ENCODE results near the gene SDF4.

GRCh38 chr1:1208713-1209433 is 22.9 kb downstream of the SDF4 start:
- TF ChIP-seq CTCF (conservative IDR thresholded peaks at IDR 0.05; ENCODE audit: low read depth, low read length) (no peak), POLR2A (IDR thresholded peaks at IDR 0.05; ENCODE audit: low read depth, low read length) (no peak), RCOR1 (IDR thresholded peaks at IDR 0.05; ENCODE audit: insufficient replicate concordance, low read length) (no peak), CEBPB (IDR thresholded peaks at IDR 0.05; ENCODE audit: low read depth, low read length) (no peak), RAD21 (IDR thresholded peaks at IDR 0.05; ENCODE audit: low read length) (no peak), ELK1 (IDR thresholded peaks at IDR 0.05; ENCODE audit: borderline replicate concordance, low read depth, low read length) (no peak), FOS (IDR thresholded peaks at IDR 0.05; ENCODE audit: low read depth, low read length) (no peak), USF2 (IDR thresholded peaks at IDR 0.05; ENCODE audit: low read depth, low read length) (no peak), MAZ (IDR thresholded peaks at IDR 0.05; ENCODE audit: borderline replicate concordance, low read depth, low read length) (no peak), BHLHE40 (IDR thresholded peaks at IDR 0.05; ENCODE audit: low read depth, low read length) (no peak), NFE2L2 (IDR thresholded peaks at IDR 0.05; ENCODE audit: low read depth, low read length) (no peak), RFX5 (IDR thresholded peaks at IDR 0.05; ENCODE audit: low read depth, low read length) (no peak), MXI1 (IDR thresholded peaks at IDR 0.05; ENCODE audit: borderline replicate concordance, low read depth, low read length) (no peak), MAFK (IDR thresholded peaks at IDR 0.05; ENCODE audit: low read depth, low read length) (no peak)

All from IMR-90 (cell line).